A673 (cell line): Measurements from ENCODE around the gene RNF222.
A peak's percentile ranks its signal among the peaks of the same experiment; 100 is the strongest.

Source experiments
- CTCF ChIP-seq: fragments of 300-800, 200-600 bp; sonication (generic); conservative IDR thresholded peaks from 2 replicates; pipeline ENCODE4 v1.5.1; 2017; ENCODE audit warnings: low read depth, mild to moderate bottlenecking, antibody characterized with exemption, low read length, moderate library complexity, mixed read lengths
- EZH2 ChIP-seq: fragments of 200-600 bp; sonication (generic); IDR thresholded peaks from 2 replicates; pipeline ENCODE4 v1.6.1; 2017; ENCODE audit warnings: borderline replicate concordance, low read depth, mild to moderate bottlenecking, mixed read lengths, antibody characterized with exemption, low read length; ENCODE audit not compliant: poor library complexity, severe bottlenecking

GRCh38 chr17:8409966-8410882 is 12.6 kb upstream of the RNF222 start:
- TF ChIP-seq CTCF (peak; percentile 94), EZH2 (no peak)
